HepG2 (cell line): Measurements from ENCODE around the gene RERE. TPM values are rescaled to one million over a fixed set of nuclear protein-coding genes. Genes with fewer than 3 reads are reported as not detected.

Source experiments
- ATAC-seq: fragments of 200-7000 bp; cut with Tn5 transposase; 3 replicates; pipeline ENCODE4 v1.9.1; 2020; ENCODE audit warnings: mild to moderate bottlenecking, moderate library complexity
- BruUV-seq: library from RNA; stranded (reverse); fragments of 400-500 nt; replicated peaks from 2 replicates; lab custom pipeline; 2021; lab: Mats Ljungman, UMichigan
- CTCF ChIA-PET: fragments of 300-600 bp; formaldehyde crosslinking; extraction: SDS; loops from one replicate; lab custom pipeline; 2021; ENCODE audit warnings: low total read pairs, inconsistent platforms, low intra/inter-chr PET ratio; lab: Yijun Ruan, JAX
- POLR2A ChIA-PET: fragments of 350-600 bp; sonication (Branson Sonifier 250); formaldehyde crosslinking; loops from one replicate; lab custom pipeline; 2020; ENCODE audit warnings: antibody characterized with exemption, inconsistent platforms; lab: Yijun Ruan, JAX
- DNase-seq: peaks from one replicate; pipeline ENCODE4 v3.0.0-alpha.2; 2015; ENCODE audit warnings: low spot score
- FAIRE-seq: peaks from 3 replicates; lab custom pipeline; 2011; peaks lifted over from hg19 to GRCh38; lab: Jason Lieb, UNC
- H2AFZ ChIP-seq: one replicate; pipeline ENCODE4 v1.6.1; 2011; ENCODE audit warnings: low read length, inconsistent platforms
- H3K27ac ChIP-seq: fragments of 300-600 bp; 3 replicates; pipeline ENCODE4 v1.8.0; 2011; ENCODE audit warnings: mixed run types, mild to moderate bottlenecking, mixed read lengths, low read length, inconsistent platforms; ENCODE audit not compliant: insufficient read depth; ENCODE audit errors: extremely low read length
- H3K27me3 ChIP-seq, 2 experiments: fragments of 200-600 bp in 1 of 2; 2 replicates in 1 of 2; 3 replicates in 1 of 2; pipeline versions ENCODE4 v1.6.0 to v1.8.0; 2011; ENCODE audit warnings: low read length in 2 of 2, mild to moderate bottlenecking in 2 of 2, moderate library complexity in 2 of 2, inconsistent platforms in 1 of 2; ENCODE audit not compliant: insufficient read depth in 2 of 2, control insufficient read depth in 1 of 2
- H3K36me3 ChIP-seq, 2 experiments: fragments of 200-600 bp in 1 of 2; replicated peaks in 1 of 2; 2 replicates in 1 of 2; 3 replicates in 1 of 2; pipeline versions ENCODE4 v1.5.1 to v1.8.0; 2011; ENCODE audit warnings: low read length in 2 of 2, inconsistent platforms in 1 of 2; ENCODE audit not compliant: insufficient read depth in 2 of 2, control insufficient read depth in 1 of 2
- H3K4me1 ChIP-seq: 2 replicates; pipeline ENCODE4 v1.5.1; 2012; ENCODE audit warnings: low read length, inconsistent platforms; ENCODE audit not compliant: insufficient read depth
- H3K4me2 ChIP-seq: 2 replicates; pipeline ENCODE4 v1.6.0; 2011; ENCODE audit warnings: low read depth, low read length, inconsistent platforms
- H3K4me3 ChIP-seq, 3 experiments: fragments of 200-600 bp in 1 of 3; sonication (generic), shearing (Covaris generic) in 1 of 3; replicated peaks in 1 of 3; 2 replicates each; pipeline ENCODE4 v1.5.1; 2011 to 2016; ENCODE audit warnings: low read length in 3 of 3, inconsistent platforms in 2 of 3, low read depth in 2 of 3, mild to moderate bottlenecking in 2 of 3, control low read depth in 1 of 3, mixed read lengths in 1 of 3; ENCODE audit not compliant: insufficient read depth in 1 of 3
- H3K79me2 ChIP-seq: one replicate; pipeline ENCODE4 v1.6.1; 2011; ENCODE audit warnings: low read length, inconsistent platforms; ENCODE audit not compliant: insufficient read depth
- H3K9ac ChIP-seq: 2 replicates; pipeline ENCODE4 v1.6.0; 2011; ENCODE audit warnings: mild to moderate bottlenecking, low read depth, low read length, inconsistent platforms; ENCODE audit not compliant: insufficient read depth
- H3K9me3 ChIP-seq: 2 replicates; pipeline ENCODE4 v1.5.1; 2012; ENCODE audit warnings: mild to moderate bottlenecking, low read length
- H4K20me1 ChIP-seq: 2 replicates; pipeline ENCODE4 v1.6.0; 2011; ENCODE audit warnings: inconsistent platforms, mild to moderate bottlenecking, low read length, moderate library complexity; ENCODE audit not compliant: insufficient read depth
- ATAD3A ChIP-seq: sonication (generic); formaldehyde crosslinking; IDR thresholded peaks from 2 replicates; pipeline ENCODE4 v1.4.0; 2020; ENCODE audit warnings: missing genetic modification reagents
- BATF2 ChIP-seq: sonication (generic); formaldehyde crosslinking; IDR thresholded peaks from 2 replicates; pipeline ENCODE4 v1.8.0; 2022; ENCODE audit warnings: mild to moderate bottlenecking, missing genetic modification reagents, moderate library complexity
- HNF4A ChIP-seq: sonication (generic); formaldehyde crosslinking; IDR thresholded peaks from 2 replicates; pipeline ENCODE4 v1.4.0; 2020; ENCODE audit warnings: missing genetic modification reagents
- KDM6A ChIP-seq: IDR thresholded peaks from 2 replicates; pipeline ENCODE4 v1.6.1; 2016; ENCODE audit warnings: low read depth
- MED8 ChIP-seq: sonication (generic); formaldehyde crosslinking; IDR thresholded peaks from 2 replicates; pipeline ENCODE4 v1.8.1; 2023; ENCODE audit warnings: mild to moderate bottlenecking, missing genetic modification reagents; ENCODE audit not compliant: insufficient replicate concordance
- NR2F6 ChIP-seq, 2 experiments: IDR thresholded peaks; 2 replicates each; pipeline ENCODE4 v1.6.1; 2016; ENCODE audit warnings: antibody characterized with exemption in 1 of 2, mild to moderate bottlenecking in 1 of 2
- PPARG ChIP-seq: conservative IDR thresholded peaks from 2 replicates; pipeline ENCODE4 v1.6.1; 2016; ENCODE audit warnings: missing biosample characterization, missing genetic modification reagents
- RARA ChIP-seq: IDR thresholded peaks from 2 replicates; pipeline ENCODE4 v1.6.1; 2016; ENCODE audit warnings: missing genetic modification reagents, missing compliant biosample characterization
- ZFP41 ChIP-seq: sonication (generic); formaldehyde crosslinking; IDR thresholded peaks from 2 replicates; pipeline ENCODE4 v1.4.0; 2020; ENCODE audit warnings: mild to moderate bottlenecking, missing genetic modification reagents, borderline replicate concordance
- ZNF761 ChIP-seq: sonication (generic); formaldehyde crosslinking; conservative IDR thresholded peaks from 2 replicates; pipeline ENCODE4 v1.4.0; 2020; ENCODE audit warnings: mild to moderate bottlenecking, missing genetic modification reagents
- WGBS: methylation state at CpG from one replicate; pipeline ENCODE4 v1.1.6; 2017; ENCODE audit warnings: low lambda C conversion rate; 5-methylcytosine and 5-hydroxymethylcytosine counted together
- in situ Hi-C: cut with HindIII; loops from 2 replicates; pipeline ENCODE4 v1.10.0; 2017; ENCODE audit warnings: low pct_unique_long_range_greater_than_20kb; ENCODE audit not compliant: extremely low pct_ligation_motif_present
- intact Hi-C: fragments of 100-400 bp; cut with micrococcal nuclease; formaldehyde crosslinking; loops from one replicate; pipeline ENCODE4 v1.10.0; 2022; ENCODE audit not compliant: unreplicated experiment
- polyA plus RNA-seq, 8 experiments: library from polyadenylated mRNA; depleted of rRNA in 3 of 8; stranded (reverse) in 7 of 8; unstranded in 1 of 8; fragments of >200 nt; fragmentation: Illumina TruSeq in 4 of 8; extraction: Trizol in 4 of 8; gene quantifications; 2 replicates each; pipeline versions ENCODE4 v1.2.1 to v1.2.3, GENCODE V29; 2011 to 2016; ENCODE audit warnings: low read depth in 4 of 8, missing spikeins in 1 of 8, mixed read lengths in 1 of 8; ENCODE audit not compliant: insufficient read depth in 1 of 8
- total RNA-seq, 5 experiments: library from RNA; depleted of rRNA; stranded (reverse); fragments of >200 nt; fragmentation: Illumina TruSeq; extraction: Trizol; gene quantifications; 2 replicates each; pipeline ENCODE4 v1.2.3, GENCODE V29; 2016; ENCODE audit warnings: low read depth in 1 of 5
- TF ChIP-seq, protein P1 (sequence below): IDR thresholded peaks from 2 replicates; pipeline ENCODE4 v1.6.1; 2016; ENCODE audit warnings: mild to moderate bottlenecking

RERE gene
- total and polyA plus RNA-seq, 2 of the 13 experiments (the other 11 are each of a cell fraction or from before 2014, with no cell fraction given): 18.3 to 21.9 TPM

DNA sequence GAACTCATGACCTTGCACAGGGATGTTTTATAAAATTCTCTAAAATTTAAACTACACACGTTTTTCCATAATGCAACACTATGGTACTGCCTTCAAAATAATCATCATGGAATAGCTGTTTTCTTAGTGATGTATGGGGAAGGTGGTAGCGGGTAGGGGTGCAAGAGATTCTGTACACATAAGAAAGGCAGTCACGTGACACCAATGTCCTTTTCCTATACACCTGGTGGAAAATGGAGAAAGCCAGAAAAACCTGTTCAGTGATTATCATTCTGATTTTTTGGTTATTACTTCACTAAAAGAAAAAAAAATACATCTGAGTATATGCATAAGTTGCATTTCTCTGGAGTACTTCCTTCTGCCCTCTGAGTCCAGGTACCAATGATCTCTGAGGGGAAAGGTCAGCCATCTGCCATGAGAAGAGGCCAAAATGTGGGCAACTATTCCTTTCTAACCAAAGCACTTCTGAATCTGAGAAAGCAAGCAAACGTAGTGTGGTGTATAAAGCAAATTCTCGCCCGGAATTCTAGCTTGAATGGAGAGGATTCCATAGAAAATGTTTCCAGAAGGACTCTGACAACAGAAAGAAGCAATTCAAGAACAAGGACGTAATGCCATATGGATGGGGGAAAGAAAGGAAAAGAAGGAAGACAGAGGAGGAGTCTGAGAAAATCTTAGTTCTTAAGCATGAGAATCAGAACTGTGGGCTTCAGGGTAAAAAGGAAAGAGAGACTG lies 137.3 kb downstream of the RERE start:
- intact Hi-C loops (loop anchor here (2.0 kb wide), 1 partner anchor 57 kb away; no protein-coding TSS in a partner anchor), in situ Hi-C loops (no loop called here)
- peaks cover 26% of the 10 kb centered on the region for H4K20me1 ChIP-seq
- peaks cover 99% of the 10 kb centered on the region for H3K79me2 ChIP-seq
- H2AFZ ChIP-seq: no peak overlapping the region
- peaks cover 82% of the 10 kb centered on the region for H3K4me1 ChIP-seq
- TF ChIP-seq NR2F6 (IDR thresholded peaks at IDR 0.05) (peak; percentile 52), NR2F6 (CRISPR knock-in tag; IDR thresholded peaks at IDR 0.05) (no peak), HNF4A (CRISPR knock-in tag) (peak; percentile 37), MED8 (CRISPR knock-in tag) (no peak), KDM6A (CRISPR knock-in tag) (no peak), ZNF761 (CRISPR knock-in tag) (no peak), BATF2 (CRISPR knock-in tag) (no peak), ZFP41 (CRISPR knock-in tag) (no peak), PPARG (0 out of 2 replicates have a peak, but pooled peaks have one; percentile 31), ATAD3A (CRISPR knock-in tag) (no peak), RARA (CRISPR knock-in tag) (peak; percentile 18; the same call in 1 of the 2 replicates)
- TF ChIP-seq, protein P1, sequence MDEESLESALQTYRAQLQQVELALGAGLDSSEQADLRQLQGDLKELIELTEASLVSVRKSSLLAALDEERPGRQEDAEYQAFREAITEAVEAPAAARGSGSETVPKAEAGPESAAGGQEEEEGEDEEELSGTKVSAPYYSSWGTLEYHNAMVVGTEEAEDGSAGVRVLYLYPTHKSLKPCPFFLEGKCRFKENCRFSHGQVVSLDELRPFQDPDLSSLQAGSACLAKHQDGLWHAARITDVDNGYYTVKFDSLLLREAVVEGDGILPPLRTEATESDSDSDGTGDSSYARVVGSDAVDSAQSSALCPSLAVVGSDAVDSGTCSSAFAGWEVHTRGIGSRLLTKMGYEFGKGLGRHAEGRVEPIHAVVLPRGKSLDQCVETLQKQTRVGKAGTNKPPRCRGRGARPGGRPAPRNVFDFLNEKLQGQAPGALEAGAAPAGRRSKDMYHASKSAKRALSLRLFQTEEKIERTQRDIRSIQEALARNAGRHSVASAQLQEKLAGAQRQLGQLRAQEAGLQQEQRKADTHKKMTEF (CRISPR knock-in tag): no peak
- TF ChIP-seq, all 625 proteins: peak for 4
- Histone ChIP-seq H3K9me3 (no peaks in the 10 kb centered on the region), H3K9ac (peak overlapping the region; percentile 80), H3K36me3 (no peaks in the 10 kb centered on the region), H3K4me2 (peak overlapping the region; percentile 83), H3K4me3 (peak overlapping the region; percentile 54 to 80 (median 67)), H3K27me3 (no peaks in the 10 kb centered on the region; a peak in 1 of 5 replicates), H3K27ac (peak overlapping the region; percentile 90)
- CTCF ChIA-PET: no interaction called here
- FAIRE-seq (no peak), DNase-seq (no peak), ATAC-seq (no peak)
- WGBS: 50% methylated on average over 7 of the region's 7 CpGs
- POLR2A ChIA-PET: interaction anchor here (2.1 kb wide), 1 partner anchor 24 kb away, joined by 8 read pairs; no protein-coding TSS in a partner anchor
- BruUV-seq: no TSS peak
